Fibroblast of lung (primary cell): ENCODE results near the gene CADM2. TPM values are rescaled to one million over a fixed set of nuclear protein-coding genes. Genes with fewer than 3 reads are reported as not detected.

Experiments
- DNase-seq, 2 donors: peaks; one replicate each; pipeline versions ENCODE4 v3.0.0 to v3.0.0-alpha.2; 2010; ENCODE audit warnings: low read depth in 2 of 2
- H2AFZ ChIP-seq: 2 replicates; pipeline ENCODE4 v1.5.1; 2012; ENCODE audit warnings: low read length, control low read depth, inconsistent platforms
- H3K27ac ChIP-seq: 2 replicates; pipeline ENCODE4 v1.5.1; 2011; ENCODE audit warnings: low read length, control low read depth; ENCODE audit not compliant: insufficient read depth
- H3K27me3 ChIP-seq: 2 replicates; pipeline ENCODE4 v1.5.1; 2011; ENCODE audit warnings: mild to moderate bottlenecking, low read length; ENCODE audit not compliant: control insufficient read depth, insufficient read depth
- H3K36me3 ChIP-seq: 2 replicates; pipeline ENCODE4 v1.5.1; 2011; ENCODE audit warnings: low read length; ENCODE audit not compliant: control insufficient read depth, insufficient read depth
- H3K4me1 ChIP-seq: 2 replicates; pipeline ENCODE4 v1.5.1; 2011; ENCODE audit warnings: low read length; ENCODE audit not compliant: control insufficient read depth, insufficient read depth; ENCODE audit errors: extremely low read depth
- H3K4me2 ChIP-seq: 2 replicates; pipeline ENCODE4 v1.5.1; 2011; ENCODE audit warnings: low read length, control low read depth; ENCODE audit not compliant: insufficient read depth; ENCODE audit errors: extremely low read depth
- H3K4me3 ChIP-seq, 4 experiments: fragments of 200-600 bp in 1 of 4; sonication (generic) in 1 of 4; replicated peaks in 1 of 4; 2 replicates each; pipeline ENCODE4 v1.5.1; 2011 to 2016; ENCODE audit warnings: low read length in 4 of 4, low read depth in 3 of 4, mild to moderate bottlenecking in 3 of 4, control low read depth in 2 of 4, inconsistent platforms in 1 of 4, mixed read lengths in 1 of 4; ENCODE audit not compliant: insufficient read depth in 1 of 4; ENCODE audit errors: control extremely low read depth in 1 of 4
- H3K79me2 ChIP-seq: 2 replicates; pipeline ENCODE4 v1.5.1; 2012; ENCODE audit warnings: mild to moderate bottlenecking, low read length, inconsistent platforms; ENCODE audit not compliant: control insufficient read depth, insufficient read depth
- H3K9ac ChIP-seq: 2 replicates; pipeline ENCODE4 v1.5.1; 2011; ENCODE audit warnings: mild to moderate bottlenecking, low read length, control low read depth; ENCODE audit not compliant: insufficient read depth
- H3K9me3 ChIP-seq: 2 replicates; pipeline ENCODE4 v1.5.1; 2012; ENCODE audit warnings: low read depth, low read length; ENCODE audit not compliant: control insufficient read depth, insufficient read depth
- H4K20me1 ChIP-seq: 2 replicates; pipeline ENCODE4 v1.5.1; 2011; ENCODE audit warnings: low read length; ENCODE audit not compliant: control insufficient read depth, insufficient read depth; ENCODE audit errors: extremely low read depth
- CTCF ChIP-seq, 2 donors: IDR thresholded peaks in 1 of 2; conservative IDR thresholded peaks in 1 of 2; 1 replicate in 1 of 2; 2 replicates in 1 of 2; pipeline ENCODE4 v1.5.1; 2011 to 2012; ENCODE audit warnings: low read length in 2 of 2, control low read depth in 1 of 2, inconsistent platforms in 1 of 2, low read depth in 1 of 2, mild to moderate bottlenecking in 1 of 2
- EZH2 ChIP-seq: IDR thresholded peaks from 2 replicates; pipeline ENCODE4 v1.5.1; 2012; ENCODE audit warnings: low read length, control low read depth, mild to moderate bottlenecking; ENCODE audit errors: missing control alignments
- polyA plus RNA-seq, 2 donors: library from polyadenylated mRNA; depleted of rRNA in 1 of 2; stranded (reverse) in 1 of 2; unstranded in 1 of 2; fragments of >200 nt; gene quantifications; 2 replicates each; pipeline ENCODE4 v1.2.1, GENCODE V29; 2011 to 2012; ENCODE audit warnings: missing spikeins in 1 of 2
- total RNA-seq: library from RNA; depleted of rRNA; stranded (reverse); fragments of >200 nt; gene quantifications from 2 replicates; pipeline ENCODE4 v1.2.1, GENCODE V29; 2014

Gene CADM2
- total and polyA plus RNA-seq, 2 donors (not counting 1 experiment from before 2014, with no cell fraction given): under 0.01 to 0.12 TPM

DNA sequence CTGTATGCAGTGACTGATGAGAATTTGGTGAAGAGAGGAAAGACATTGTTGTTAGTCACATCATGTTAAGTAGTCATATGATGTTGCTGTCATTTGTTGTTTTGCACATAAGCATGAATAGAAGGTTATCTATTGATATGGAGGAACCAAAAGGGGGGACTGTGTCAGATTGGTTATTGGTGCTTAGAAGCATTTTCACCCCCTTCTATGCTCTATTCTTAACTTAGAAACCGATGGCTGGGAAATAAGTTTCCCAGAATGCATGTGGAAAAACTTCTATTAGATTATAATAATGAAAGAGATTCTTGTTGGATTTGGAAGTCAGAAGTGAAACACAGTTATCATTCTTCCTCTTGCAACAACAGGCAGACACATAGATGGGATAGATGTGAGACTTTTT, 33.2 kb upstream of the CADM2 start:
- no peak for DNase-seq
- H3K36me3 ChIP-seq: no peaks in the 10 kb centered on the region
- no peak overlapping the region for H2AFZ ChIP-seq
- no peak overlapping the region for H3K4me2 ChIP-seq
- H3K79me2 ChIP-seq: no peaks in the 10 kb centered on the region
- no peak overlapping the region for H3K27ac ChIP-seq
- H3K9me3 ChIP-seq: no peaks in the 10 kb centered on the region
- no peaks in the 10 kb centered on the region for H3K4me1 ChIP-seq
- TF ChIP-seq EZH2 (no peak), CTCF (conservative IDR thresholded peaks at IDR 0.05 in 1 of 2, IDR thresholded peaks at IDR 0.05 in 1 of 2; ENCODE audit: low read depth in 1 of 2, low read length in 2 of 2) (no peak)
- no peaks in the 10 kb centered on the region for H3K27me3 ChIP-seq
- no peak overlapping the region for H3K9ac ChIP-seq
- no peak overlapping the region for H3K4me3 ChIP-seq
- no peaks in the 10 kb centered on the region for H4K20me1 ChIP-seq

DNA sequence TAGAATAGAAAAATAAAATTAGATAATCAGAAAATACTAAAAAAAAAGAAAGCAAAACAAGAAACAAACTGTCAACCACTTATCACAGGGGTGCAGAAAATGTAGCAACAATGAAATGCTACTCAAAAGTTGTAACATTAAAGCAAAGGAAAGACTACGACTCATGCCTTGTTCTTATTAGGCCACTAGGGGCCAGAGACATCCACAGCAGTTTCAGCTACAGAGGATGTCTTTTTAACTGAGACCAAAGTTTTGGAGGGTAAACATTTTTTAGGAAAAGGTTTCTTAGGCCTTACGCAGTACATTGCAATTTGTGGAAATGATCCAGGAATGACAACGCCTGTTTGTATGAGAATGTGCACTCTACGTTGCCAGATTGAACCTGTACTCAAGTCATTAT, 15.4 kb upstream of the CADM2 start:
- no peak overlapping the region for H2AFZ ChIP-seq
- H3K9me3 ChIP-seq: no peaks in the 10 kb centered on the region

DNA sequence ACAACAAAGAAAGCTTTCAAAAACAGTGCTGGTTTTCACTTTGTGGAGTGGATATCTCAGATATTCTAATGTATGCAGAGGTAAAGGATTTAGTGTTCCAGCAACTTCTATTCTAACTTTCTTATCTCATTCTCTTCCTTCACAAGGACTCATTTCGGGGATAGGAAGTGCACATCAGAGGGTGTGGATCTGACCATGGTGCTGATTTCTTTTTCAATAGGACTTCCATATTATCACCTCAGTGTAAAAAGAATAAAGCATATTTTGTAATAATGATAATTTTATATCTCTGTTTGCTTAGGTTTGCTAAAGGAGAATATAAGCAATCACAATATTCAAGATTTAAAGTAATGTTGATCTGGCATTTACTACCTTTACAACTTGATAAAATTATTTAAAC, 12.5 kb upstream of the CADM2 start:
- no peak for DNase-seq
- Histone ChIP-seq H2AFZ (no peak overlapping the region), H3K4me2 (no peak overlapping the region), H3K27ac (no peak overlapping the region), H3K4me3 (no peak overlapping the region), H3K79me2 (no peaks in the 10 kb centered on the region), H3K27me3 (no peaks in the 10 kb centered on the region), H3K9ac (no peak overlapping the region), H3K36me3 (no peaks in the 10 kb centered on the region), H3K4me1 (no peaks in the 10 kb centered on the region), H4K20me1 (no peaks in the 10 kb centered on the region), H3K9me3 (no peaks in the 10 kb centered on the region)
- TF ChIP-seq CTCF (conservative IDR thresholded peaks at IDR 0.05 in 1 of 2, IDR thresholded peaks at IDR 0.05 in 1 of 2; ENCODE audit: low read depth in 1 of 2, low read length in 2 of 2): no peak
- no peak for TF ChIP-seq EZH2

More for the DNA sequence above, 15.4 kb upstream of the CADM2 start:
- Histone ChIP-seq H3K27ac (no peak overlapping the region), H3K4me3 (no peak overlapping the region), H4K20me1 (no peaks in the 10 kb centered on the region), H3K9ac (no peak overlapping the region), H3K36me3 (no peaks in the 10 kb centered on the region), H3K4me1 (no peaks in the 10 kb centered on the region), H3K4me2 (no peak overlapping the region), H3K79me2 (no peaks in the 10 kb centered on the region), H3K27me3 (no peaks in the 10 kb centered on the region)
- no peak for TF ChIP-seq EZH2
- TF ChIP-seq CTCF (conservative IDR thresholded peaks at IDR 0.05 in 1 of 2, IDR thresholded peaks at IDR 0.05 in 1 of 2; ENCODE audit: low read depth in 1 of 2, low read length in 2 of 2): no peak
- DNase-seq: no peak
